Upper lobe of left lung (tissue), 6 donors: ENCODE results near the gene CTXN2. TPM values are rescaled to one million over a fixed set of nuclear protein-coding genes. Genes with fewer than 3 reads are reported as not detected.

Source experiments
- ATAC-seq, 2 donors: fragments of 200-7000 bp; cut with Tn5 transposase; one replicate each; pipeline ENCODE4 v1.9.1; 2022; ENCODE audit warnings: mild to moderate bottlenecking in 2 of 2, moderate library complexity in 2 of 2; ENCODE audit not compliant: low FRiP score in 2 of 2
- DNase-seq, 2 donors: peaks; one replicate each; pipeline ENCODE4 v3.0.0-alpha.2; 2019 to 2020
- H3K27ac ChIP-seq, 4 donors: fragments of 200-600 bp; sonication (generic); one replicate each; pipeline ENCODE4 v1.5.1; 2016 to 2019
- H3K27me3 ChIP-seq, 4 donors: fragments of 200-600 bp; sonication (generic); one replicate each; pipeline ENCODE4 v1.5.1; 2017 to 2019
- H3K36me3 ChIP-seq, 4 donors: fragments of 200-600 bp; sonication (generic); one replicate each; pipeline ENCODE4 v1.5.1; 2016 to 2019
- H3K4me1 ChIP-seq, 4 donors: fragments of 200-600 bp; sonication (generic); one replicate each; pipeline ENCODE4 v1.5.1; 2018 to 2019
- H3K4me3 ChIP-seq, 4 donors: fragments of 200-600 bp; sonication (generic); one replicate each; pipeline ENCODE4 v1.5.1; 2017 to 2019; ENCODE audit warnings: mild to moderate bottlenecking in 2 of 4, moderate library complexity in 1 of 4
- H3K9me3 ChIP-seq, 4 donors: fragments of 200-600 bp; sonication (generic); one replicate each; pipeline ENCODE4 v1.5.1; 2018 to 2019
- EP300 ChIP-seq, 4 donors: sonication (generic); formaldehyde crosslinking; IDR thresholded peaks; one replicate each; pipeline ENCODE4 v1.5.1; 2017; ENCODE audit warnings: antibody characterized with exemption in 4 of 4, control low read depth in 2 of 4
- POLR2A ChIP-seq, 4 donors: fragments of 450-650 bp; IDR thresholded peaks; one replicate each; pipeline ENCODE4 v1.5.1; 2016 to 2017; ENCODE audit warnings: antibody characterized with exemption in 4 of 4, mild to moderate bottlenecking in 2 of 4
- POLR2AphosphoS5 ChIP-seq, 2 donors: sonication (generic); formaldehyde crosslinking; IDR thresholded peaks; one replicate each; pipeline ENCODE4 v1.5.1; 2017; ENCODE audit warnings: antibody characterized with exemption in 2 of 2
- WGBS, 2 donors: methylation state at CpG; one replicate each; pipeline ENCODE4 v1.1.5; 2017 to 2018; 5-methylcytosine and 5-hydroxymethylcytosine counted together
- total RNA-seq, 6 donors: library from RNA; depleted of rRNA in 4 of 6; stranded (reverse); fragments of >200 nt in 4 of 6; gene quantifications; one replicate each; pipeline versions ENCODE4 v1.1.0 to v1.2.1, GENCODE V29; 2016 to 2021
- TF ChIP-seq, protein P1 (sequence below), 6 experiments: fragments of 450-650 bp in 4 of 6; fragments of 200-600 bp in 2 of 6; sonication (generic) in 2 of 6; IDR thresholded peaks; one replicate each; pipeline ENCODE4 v1.5.1; 2016 to 2019; ENCODE audit warnings: antibody characterized with exemption in 6 of 6
- donor health status: DM: no; HTN: no; CAD: no; lungs with moderate emphysema.
- donor health status: DM: no; HTN: yes; CAD: no; lungs with severe emphysema.

CTXN2 gene
- total RNA-seq, 6 donors from 2014 or later, result not detected

DNA sequence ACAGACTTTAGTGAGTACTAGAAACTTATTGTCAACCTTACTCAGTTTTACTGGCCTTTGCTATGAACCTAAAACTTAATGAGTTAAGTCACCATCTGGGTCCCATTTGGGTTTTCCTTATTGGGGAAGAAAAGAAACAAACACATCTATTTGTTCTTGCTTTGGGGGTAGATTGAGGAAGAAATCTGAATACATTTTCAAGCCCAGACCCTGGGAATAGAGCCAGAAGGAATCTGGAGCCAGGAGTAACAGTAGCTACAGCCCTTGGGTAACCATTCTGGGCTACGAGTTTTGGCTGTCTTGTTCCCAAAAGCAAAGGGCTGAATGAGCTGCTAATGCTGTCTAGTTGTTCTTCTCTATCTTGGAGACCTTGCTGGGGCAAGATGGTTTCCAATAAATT, 31.2 kb downstream of the CTXN2 start:
- H3K4me1 ChIP-seq, result no peaks in the 10 kb centered on the region
- WGBS, 2 donors, result 28 to 40% methylated on average over 1 of the region's 1 CpG

DNA sequence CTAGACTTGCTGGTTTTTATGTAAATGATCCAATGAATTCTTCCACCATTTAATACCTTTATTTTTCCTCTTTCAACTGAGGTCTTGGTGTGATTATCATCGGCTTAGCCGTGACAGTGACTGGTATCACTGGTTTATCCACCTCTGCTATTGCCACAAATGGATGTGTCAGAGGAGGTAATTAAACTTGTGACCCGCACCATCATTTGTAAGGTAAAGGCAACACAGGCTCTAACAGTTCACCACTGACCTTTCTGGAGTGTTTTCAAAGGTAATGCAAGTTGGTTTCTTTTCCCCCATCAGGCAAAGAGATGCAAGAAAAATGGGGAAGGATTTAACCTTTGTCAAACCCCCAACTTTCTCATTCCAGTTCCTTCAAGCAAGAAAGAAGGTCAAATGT, 34.3 kb downstream of the CTXN2 start:
- Histone ChIP-seq H3K36me3 (no peaks in the 10 kb centered on the region), H3K9me3 (no peaks in the 10 kb centered on the region), H3K27ac (no peak overlapping the region), H3K27me3 (no peaks in the 10 kb centered on the region), H3K4me3 (no peak overlapping the region), H3K4me1 (no peaks in the 10 kb centered on the region)
- WGBS, 2 donors, result 46 to 66% methylated on average over 3 of the region's 3 CpGs
- TF ChIP-seq POLR2AphosphoS5 (IDR thresholded peaks at IDR 0.05), result no peak
- TF ChIP-seq, protein P1, sequence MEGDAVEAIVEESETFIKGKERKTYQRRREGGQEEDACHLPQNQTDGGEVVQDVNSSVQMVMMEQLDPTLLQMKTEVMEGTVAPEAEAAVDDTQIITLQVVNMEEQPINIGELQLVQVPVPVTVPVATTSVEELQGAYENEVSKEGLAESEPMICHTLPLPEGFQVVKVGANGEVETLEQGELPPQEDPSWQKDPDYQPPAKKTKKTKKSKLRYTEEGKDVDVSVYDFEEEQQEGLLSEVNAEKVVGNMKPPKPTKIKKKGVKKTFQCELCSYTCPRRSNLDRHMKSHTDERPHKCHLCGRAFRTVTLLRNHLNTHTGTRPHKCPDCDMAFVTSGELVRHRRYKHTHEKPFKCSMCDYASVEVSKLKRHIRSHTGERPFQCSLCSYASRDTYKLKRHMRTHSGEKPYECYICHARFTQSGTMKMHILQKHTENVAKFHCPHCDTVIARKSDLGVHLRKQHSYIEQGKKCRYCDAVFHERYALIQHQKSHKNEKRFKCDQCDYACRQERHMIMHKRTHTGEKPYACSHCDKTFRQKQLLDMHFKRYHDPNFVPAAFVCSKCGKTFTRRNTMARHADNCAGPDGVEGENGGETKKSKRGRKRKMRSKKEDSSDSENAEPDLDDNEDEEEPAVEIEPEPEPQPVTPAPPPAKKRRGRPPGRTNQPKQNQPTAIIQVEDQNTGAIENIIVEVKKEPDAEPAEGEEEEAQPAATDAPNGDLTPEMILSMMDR (IDR thresholded peaks at IDR 0.05), result no peak
- no peak for TF ChIP-seq POLR2A (IDR thresholded peaks at IDR 0.05)
- no peak for TF ChIP-seq EP300 (IDR thresholded peaks at IDR 0.05)
- DNase-seq (no peak), ATAC-seq (no peak)

More for the DNA sequence above, 31.2 kb downstream of the CTXN2 start:
- Histone ChIP-seq H3K4me3 (no peak overlapping the region), H3K36me3 (no peaks in the 10 kb centered on the region), H3K9me3 (no peaks in the 10 kb centered on the region), H3K27me3 (no peaks in the 10 kb centered on the region), H3K27ac (no peak overlapping the region)
- ATAC-seq (no peak), DNase-seq (no peak)
- TF ChIP-seq, protein P1 (IDR thresholded peaks at IDR 0.05), result no peak
- no peak for TF ChIP-seq EP300 (IDR thresholded peaks at IDR 0.05)
- no peak for TF ChIP-seq POLR2AphosphoS5 (IDR thresholded peaks at IDR 0.05)
- no peak for TF ChIP-seq POLR2A (IDR thresholded peaks at IDR 0.05)

DNA sequence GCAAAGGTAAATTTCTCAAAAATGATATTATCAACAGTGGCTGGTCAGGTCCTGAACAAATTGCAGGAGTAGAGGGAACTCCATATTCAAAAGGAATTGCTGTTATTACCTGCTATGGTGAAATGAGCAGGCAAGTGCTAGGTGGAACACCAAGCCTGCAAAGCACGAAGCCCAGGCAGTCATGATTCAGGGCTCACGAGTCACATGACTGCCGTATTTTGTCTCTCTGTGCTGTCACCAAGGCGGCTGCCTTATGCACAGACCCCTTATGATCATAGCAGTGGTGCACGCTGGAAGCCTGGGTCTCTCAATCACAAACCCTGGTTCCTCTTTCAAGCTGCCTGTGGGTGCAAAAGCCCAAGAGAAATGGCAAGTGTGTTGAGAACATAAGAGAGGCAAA, 39.0 kb downstream of the CTXN2 start:
- H3K9me3 ChIP-seq, result no peaks in the 10 kb centered on the region
- no peak overlapping the region for H3K4me3 ChIP-seq
- DNase-seq, result no peak
- H3K4me1 ChIP-seq, result no peaks in the 10 kb centered on the region
- H3K27me3 ChIP-seq, result no peaks in the 10 kb centered on the region
- TF ChIP-seq POLR2A (IDR thresholded peaks at IDR 0.05) (no peak), POLR2AphosphoS5 (IDR thresholded peaks at IDR 0.05) (no peak), EP300 (IDR thresholded peaks at IDR 0.05) (no peak)
- TF ChIP-seq, protein P1 (IDR thresholded peaks at IDR 0.05), result no peak
- ATAC-seq, result no peak
- 81 to 92% methylated on average over 5 of the region's 5 CpGs for WGBS, 2 donors
- H3K27ac ChIP-seq, result no peak overlapping the region
- H3K36me3 ChIP-seq, result no peaks in the 10 kb centered on the region

DNA sequence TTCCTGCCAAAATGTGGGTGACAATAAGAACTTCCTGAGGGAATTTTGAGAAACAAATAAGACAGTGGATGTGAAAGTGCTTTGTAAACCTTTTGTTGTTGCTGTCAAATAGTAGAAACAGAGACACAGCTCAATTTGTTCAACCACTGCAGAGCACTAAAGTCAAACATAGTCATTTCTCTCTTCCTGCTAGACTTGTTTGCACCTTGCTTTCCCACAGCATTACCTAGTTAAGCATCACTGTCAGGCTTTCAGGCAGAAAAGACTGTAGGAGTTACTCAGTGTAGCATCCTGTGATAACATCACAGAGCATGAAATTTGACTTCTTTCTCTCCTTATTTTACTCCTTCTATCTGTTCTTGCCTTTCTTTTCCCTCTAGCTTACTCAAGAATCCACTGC, 41.8 kb downstream of the CTXN2 start:
- ATAC-seq (no peak), DNase-seq (no peak)
- H3K27ac ChIP-seq, result no peak overlapping the region
- TF ChIP-seq EP300 (IDR thresholded peaks at IDR 0.05) (no peak), POLR2AphosphoS5 (IDR thresholded peaks at IDR 0.05) (no peak), POLR2A (IDR thresholded peaks at IDR 0.05) (no peak)
- TF ChIP-seq, protein P1 (IDR thresholded peaks at IDR 0.05), result no peak
- no peaks in the 10 kb centered on the region for H3K4me1 ChIP-seq
- no peaks in the 10 kb centered on the region for H3K27me3 ChIP-seq
- H3K9me3 ChIP-seq, result no peaks in the 10 kb centered on the region
- H3K4me3 ChIP-seq, result no peak overlapping the region
- H3K36me3 ChIP-seq, result no peaks in the 10 kb centered on the region

DNA sequence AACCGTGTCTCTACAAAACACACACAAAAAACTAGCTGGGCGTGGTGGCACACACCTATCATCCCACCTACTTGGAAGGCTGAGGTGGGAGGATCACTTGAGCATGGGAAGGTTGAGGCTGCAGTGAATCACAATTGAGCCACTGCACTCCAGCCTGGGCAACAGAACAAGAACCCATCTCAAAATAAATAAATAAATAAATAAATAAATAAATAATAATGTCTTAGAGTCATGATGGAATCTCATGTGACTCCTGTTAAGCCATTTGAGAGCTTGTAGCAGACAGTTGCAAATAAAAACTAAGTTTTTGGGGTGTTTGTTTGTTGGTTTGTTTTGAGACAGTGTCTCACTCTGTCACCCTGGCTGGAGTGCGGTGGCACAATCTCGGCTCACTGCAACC, 47.9 kb downstream of the CTXN2 start:
- DNase-seq (no peak), ATAC-seq (no peak)
- Histone ChIP-seq H3K27ac (no peak overlapping the region), H3K4me3 (no peak overlapping the region), H3K9me3 (no peaks in the 10 kb centered on the region), H3K36me3 (no peaks in the 10 kb centered on the region), H3K4me1 (no peaks in the 10 kb centered on the region), H3K27me3 (no peaks in the 10 kb centered on the region)
- TF ChIP-seq, protein P1 (IDR thresholded peaks at IDR 0.05), result no peak
- TF ChIP-seq POLR2A (IDR thresholded peaks at IDR 0.05), result no peak
- TF ChIP-seq POLR2AphosphoS5 (IDR thresholded peaks at IDR 0.05), result no peak
- TF ChIP-seq EP300 (IDR thresholded peaks at IDR 0.05), result no peak
- WGBS, 2 donors, result 92% methylated on average over 4 of the region's 4 CpGs
